Activated gamma-delta T cell treated with anti-CD3 and anti-CD28 coated beads, Interleukin-2, amount 50 U/mL, for 16 hours (primary cell): ENCODE data around the gene ITIH6.

Experiments used
- DNase-seq: peaks from one replicate; pipeline ENCODE4 v3.0.0-alpha.2; 2020; ENCODE audit warnings: low read depth

The ITIH6 gene

DNA sequence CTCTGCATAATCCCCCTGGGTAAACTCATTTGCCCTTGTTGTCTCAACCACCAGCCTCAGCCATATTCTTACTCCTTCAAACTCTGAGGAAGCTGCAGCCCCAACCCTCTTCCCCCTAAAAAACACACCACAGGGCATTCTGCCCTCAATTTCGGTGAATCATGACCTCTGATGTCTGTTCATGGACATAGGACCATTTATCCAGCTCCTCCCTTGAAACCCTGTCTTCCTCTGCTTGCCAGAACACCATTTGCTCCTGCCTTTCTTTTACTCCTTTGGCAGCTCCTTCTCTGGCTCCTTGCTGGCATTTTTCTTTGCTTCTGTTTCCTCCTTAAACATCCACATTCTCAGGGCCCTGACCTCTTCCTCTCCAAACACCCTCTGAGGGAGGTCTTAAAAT lies 87.1 kb downstream of the ITIH6 start:
- DNase-seq, result no peak

DNA sequence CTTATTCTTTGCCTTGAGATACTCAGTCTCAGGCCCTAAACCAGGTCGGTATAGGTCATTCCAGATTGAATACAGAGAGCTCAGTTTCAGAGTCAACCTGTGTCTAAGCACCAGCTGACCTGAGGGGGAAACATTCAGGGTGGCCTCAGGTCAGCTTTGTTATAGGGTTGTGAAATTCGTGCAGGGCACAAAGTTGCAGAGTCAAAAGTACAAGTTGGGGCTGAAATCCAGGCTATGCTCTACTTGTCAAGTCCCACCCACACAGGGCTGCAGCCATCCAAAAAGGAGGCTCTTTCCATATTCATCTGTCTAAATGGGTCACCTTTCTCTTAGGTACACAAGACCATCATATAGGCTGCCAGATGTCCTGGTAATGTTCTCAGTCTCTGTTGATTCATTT lies 89.7 kb downstream of the ITIH6 start:
- no peak for DNase-seq
